Spleen (tissue), 11 donors: ENCODE measurements around the gene TMEM175. TPM values are rescaled to one million over a fixed set of nuclear protein-coding genes. Genes with fewer than 3 reads are reported as not detected.

ENCODE experiments used
- DNase-seq: peaks from one replicate; pipeline ENCODE4 v3.0.0-alpha.2; 2020
- H3K27ac ChIP-seq, 8 donors: fragments of 200-600 bp; sonication (generic) in 7 of 8; 1 replicate in 4 of 8; 2 replicates in 4 of 8; pipeline versions ENCODE4 v1.5.0 to v1.8.0; 2016 to 2021; ENCODE audit warnings: inconsistent platforms in 4 of 8, mild to moderate bottlenecking in 4 of 8, moderate library complexity in 1 of 8
- H3K27me3 ChIP-seq, 7 donors: fragments of 200-600 bp; sonication (generic) in 6 of 7; replicated peaks in 1 of 7; 1 replicate in 4 of 7; 2 replicates in 3 of 7; pipeline versions ENCODE4 v1.5.0 to v1.8.0; 2016 to 2021; ENCODE audit warnings: inconsistent platforms in 3 of 7, mild to moderate bottlenecking in 1 of 7
- H3K36me3 ChIP-seq, 6 donors: fragments of 200-600 bp; sonication (generic) in 5 of 6; 1 replicate in 4 of 6; 2 replicates in 2 of 6; pipeline versions ENCODE4 v1.5.0 to v1.8.0; 2016 to 2021; ENCODE audit warnings: inconsistent platforms in 2 of 6
- H3K4me1 ChIP-seq, 6 donors: fragments of 200-600 bp; sonication (generic) in 5 of 6; 1 replicate in 3 of 6; 2 replicates in 3 of 6; pipeline versions ENCODE4 v1.5.0 to v1.8.0; 2016 to 2021; ENCODE audit warnings: inconsistent platforms in 3 of 6
- H3K4me3 ChIP-seq, 8 donors: fragments of 200-600 bp; sonication (generic) in 7 of 8; 1 replicate in 4 of 8; 2 replicates in 4 of 8; pipeline versions ENCODE4 v1.5.0 to v1.8.0; 2016 to 2021; ENCODE audit warnings: inconsistent platforms in 4 of 8, mild to moderate bottlenecking in 4 of 8, moderate library complexity in 2 of 8
- H3K9me3 ChIP-seq, 8 donors: fragments of 200-600 bp; sonication (generic) in 7 of 8; 1 replicate in 4 of 8; 2 replicates in 4 of 8; pipeline versions ENCODE4 v1.5.0 to v1.8.0; 2016 to 2021; ENCODE audit warnings: inconsistent platforms in 4 of 8
- POLR2A ChIP-seq, 3 donors: fragments of 450-650 bp; IDR thresholded peaks; one replicate each; pipeline ENCODE4 v1.5.1; 2017; ENCODE audit warnings: antibody characterized with exemption in 3 of 3, mild to moderate bottlenecking in 1 of 3
- POLR2AphosphoS5 ChIP-seq, 3 donors: sonication (generic); formaldehyde crosslinking; IDR thresholded peaks; one replicate each; pipeline ENCODE4 v1.5.1; 2017; ENCODE audit warnings: antibody characterized with exemption in 3 of 3
- WGBS, 5 donors: extraction: QIAGEN DNeasy Blood & Tissue Kit in 3 of 5; methylation state at CpG; one replicate each; pipeline versions ENCODE4 v1.1.5 to v1.1.7; 2013 to 2018; 5-methylcytosine and 5-hydroxymethylcytosine counted together
- intact Hi-C: fragments of 100-400 bp; cut with DNase I; formaldehyde crosslinking; loops from one replicate; pipeline ENCODE4 v1.15.0; 2023; ENCODE audit warnings: low total_unique reads
- polyA plus RNA-seq, 3 donors: library from polyadenylated mRNA; stranded (reverse); fragments of 200-250 nt; gene quantifications; one replicate each; pipeline ENCODE4 v1.2.1, GENCODE V29; 2013
- total RNA-seq, 7 donors: library from RNA; depleted of rRNA in 3 of 7; stranded (reverse); fragments of >200 nt in 3 of 7; fragmentation: NEBNext Ultra II Directional in 4 of 7; extraction: Animal tissue kit (Norgen Biotek cat#: 25700) in 4 of 7; gene quantifications; one replicate each; pipeline versions ENCODE4 v1.1.0 to v1.2.1, GENCODE V29; 2016 to 2021
- TF ChIP-seq, protein P1 (sequence below), 11 experiments: fragments of 200-600 bp in 7 of 11; fragments of 450-650 bp in 4 of 11; sonication (generic) in 4 of 11; IDR thresholded peaks in 8 of 11; conservative IDR thresholded peaks in 3 of 11; 1 replicate in 7 of 11; 2 replicates in 4 of 11; pipeline versions ENCODE4 v1.4.0 to v1.8.0; 2016 to 2021; ENCODE audit warnings: antibody characterized with exemption in 11 of 11, inconsistent platforms in 4 of 11, mild to moderate bottlenecking in 1 of 11
- donor health status: healthy with polysubstance abuse.
- donor health status: DM: no; HTN: no; CAD: no; lungs with moderate emphysema.
- donor health status: DM: no; HTN: no; CAD: no.
- donor health status: Bipolar disorder and iron deficiency.
- donor health status: healthy.
- donor health status: DM: no; HTN: no; CAD: no.
- donor health status: DM: yes; HTN: yes; CAD: no.

The TMEM175 gene
- total and polyA plus RNA-seq, 10 donors, result 38.2 to 83.9 (median 60.4) TPM

DNA sequence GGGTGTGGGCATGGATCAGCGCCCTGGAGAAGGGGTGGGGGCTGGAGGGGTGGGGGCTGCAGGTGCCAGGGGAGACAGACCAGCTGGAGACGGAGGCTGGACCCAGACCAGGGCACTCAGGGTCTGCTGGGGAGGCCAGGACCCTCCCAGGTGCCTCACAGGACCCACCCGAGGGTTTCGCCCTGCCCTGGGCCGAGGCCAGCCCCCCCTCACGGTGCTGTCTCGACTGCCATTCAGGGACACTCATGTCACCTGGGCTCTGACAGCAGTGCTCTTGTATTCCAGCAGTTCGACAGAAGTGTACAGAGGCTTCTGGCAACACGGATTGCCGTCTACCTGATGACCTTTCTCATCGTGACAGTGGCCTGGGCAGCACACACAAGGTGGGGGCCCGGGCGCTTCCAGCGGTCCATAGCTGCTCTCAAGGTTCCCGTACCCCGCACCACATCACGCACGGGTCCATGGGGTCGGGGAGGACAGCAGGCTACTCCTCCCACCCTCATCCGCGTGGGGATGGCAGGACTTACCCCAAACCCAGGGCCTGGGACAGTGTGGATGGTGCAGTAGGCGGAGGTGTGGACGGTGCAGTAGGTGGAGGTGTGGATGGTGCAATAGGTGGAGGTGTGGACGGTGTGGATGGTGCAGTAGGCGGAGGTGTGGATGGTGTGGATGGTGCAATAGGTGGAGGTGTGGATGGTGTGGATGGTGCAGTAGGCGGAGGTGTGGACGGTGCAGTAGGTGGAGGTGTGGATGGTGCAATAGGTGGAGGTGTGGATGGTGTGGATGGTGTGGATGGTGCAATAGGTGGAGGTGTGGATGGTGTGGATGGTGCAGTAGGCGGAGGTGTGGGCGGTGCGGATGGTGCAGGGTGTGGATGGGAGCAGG is 18.1 kb downstream of the TMEM175 start:
- intact Hi-C loops, result no loop called here
- Histone ChIP-seq H3K36me3 (peaks cover 0 to 44% (median 23%) of the 10 kb centered on the region in 6 donors), H3K4me1 (peaks cover 0 to 30% (median 6%) of the 10 kb centered on the region in 6 donors), H3K9me3 (no peaks in the 10 kb centered on the region), H3K27ac (no peak overlapping the region), H3K27me3 (no peaks in the 10 kb centered on the region), H3K4me3 (no peak overlapping the region)
- peak; percentile 62 for DNase-seq
- 89 to 92% (median 91%) methylated on average over 24 to 30 of the region's 30 CpGs for WGBS, 5 donors
- TF ChIP-seq POLR2AphosphoS5 (IDR thresholded peaks at IDR 0.05) (peak in 1 of 3 donors; percentile 15), POLR2A (IDR thresholded peaks at IDR 0.05) (no peak)

DNA sequence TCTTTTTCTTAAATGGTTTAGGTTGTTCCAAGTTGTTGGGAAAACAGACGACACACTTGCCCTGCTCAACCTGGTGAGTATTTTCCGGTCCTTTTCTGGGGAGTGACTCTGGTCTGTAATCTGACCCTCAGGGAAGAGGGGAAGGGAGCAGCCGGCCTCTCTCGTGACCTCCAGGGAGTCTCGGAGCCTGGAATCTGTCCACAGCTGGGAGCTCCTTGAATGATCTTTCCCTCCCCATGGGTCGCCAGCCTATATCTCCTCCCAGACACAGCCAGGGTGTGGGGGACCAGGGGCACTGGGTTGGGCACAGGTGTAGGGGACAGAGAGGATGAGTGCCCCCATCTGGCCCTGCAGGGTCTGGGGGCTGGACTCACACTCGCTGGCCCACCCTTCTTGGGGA is 18.9 kb downstream of the TMEM175 start:
- H3K9me3 ChIP-seq, result no peaks in the 10 kb centered on the region
- intact Hi-C loops, result no loop called here
- no peak overlapping the region for H3K4me3 ChIP-seq
- peak; percentile 52 for DNase-seq
- H3K27ac ChIP-seq, result no peak overlapping the region
- H3K27me3 ChIP-seq, result no peaks in the 10 kb centered on the region
- peaks cover 0 to 26% (median 6%) of the 10 kb centered on the region in 6 donors for H3K4me1 ChIP-seq
- peaks cover 0 to 52% (median 29%) of the 10 kb centered on the region in 6 donors for H3K36me3 ChIP-seq
- WGBS, 5 donors, result 81 to 92% (median 84%) methylated on average over 5 to 7 of the region's 7 CpGs
- peak in 1 of 3 donors; percentile 2 for TF ChIP-seq POLR2AphosphoS5 (IDR thresholded peaks at IDR 0.05)
- TF ChIP-seq, protein P1, sequence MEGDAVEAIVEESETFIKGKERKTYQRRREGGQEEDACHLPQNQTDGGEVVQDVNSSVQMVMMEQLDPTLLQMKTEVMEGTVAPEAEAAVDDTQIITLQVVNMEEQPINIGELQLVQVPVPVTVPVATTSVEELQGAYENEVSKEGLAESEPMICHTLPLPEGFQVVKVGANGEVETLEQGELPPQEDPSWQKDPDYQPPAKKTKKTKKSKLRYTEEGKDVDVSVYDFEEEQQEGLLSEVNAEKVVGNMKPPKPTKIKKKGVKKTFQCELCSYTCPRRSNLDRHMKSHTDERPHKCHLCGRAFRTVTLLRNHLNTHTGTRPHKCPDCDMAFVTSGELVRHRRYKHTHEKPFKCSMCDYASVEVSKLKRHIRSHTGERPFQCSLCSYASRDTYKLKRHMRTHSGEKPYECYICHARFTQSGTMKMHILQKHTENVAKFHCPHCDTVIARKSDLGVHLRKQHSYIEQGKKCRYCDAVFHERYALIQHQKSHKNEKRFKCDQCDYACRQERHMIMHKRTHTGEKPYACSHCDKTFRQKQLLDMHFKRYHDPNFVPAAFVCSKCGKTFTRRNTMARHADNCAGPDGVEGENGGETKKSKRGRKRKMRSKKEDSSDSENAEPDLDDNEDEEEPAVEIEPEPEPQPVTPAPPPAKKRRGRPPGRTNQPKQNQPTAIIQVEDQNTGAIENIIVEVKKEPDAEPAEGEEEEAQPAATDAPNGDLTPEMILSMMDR (IDR thresholded peaks at IDR 0.05 in 8 of 11, conservative IDR thresholded peaks at IDR 0.05 in 3 of 11), result no peak

- TF ChIP-seq, protein P1 (IDR thresholded peaks at IDR 0.05 in 8 of 11, conservative IDR thresholded peaks at IDR 0.05 in 3 of 11), result no peak
- TF ChIP-seq POLR2A (IDR thresholded peaks at IDR 0.05) (no peak), POLR2AphosphoS5 (IDR thresholded peaks at IDR 0.05) (no peak)
- DNase-seq, result peak; percentile 68
- 89 to 94% (median 91%) methylated on average over 19 to 23 of the region's 23 CpGs for WGBS, 5 donors
- no peak overlapping the region for H3K27ac ChIP-seq
- no peaks in the 10 kb centered on the region for H3K27me3 ChIP-seq
- peaks cover 0 to 57% (median 29%) of the 10 kb centered on the region in 6 donors for H3K36me3 ChIP-seq
- intact Hi-C loops, result no loop called here
- peaks cover 0 to 20% (median 6%) of the 10 kb centered on the region in 6 donors for H3K4me1 ChIP-seq
- no peak overlapping the region for H3K4me3 ChIP-seq
- H3K9me3 ChIP-seq, result no peaks in the 10 kb centered on the region
Measured at GRCh38 chr4:951594-952468, 19.6 kb downstream of the TMEM175 start.

DNA sequence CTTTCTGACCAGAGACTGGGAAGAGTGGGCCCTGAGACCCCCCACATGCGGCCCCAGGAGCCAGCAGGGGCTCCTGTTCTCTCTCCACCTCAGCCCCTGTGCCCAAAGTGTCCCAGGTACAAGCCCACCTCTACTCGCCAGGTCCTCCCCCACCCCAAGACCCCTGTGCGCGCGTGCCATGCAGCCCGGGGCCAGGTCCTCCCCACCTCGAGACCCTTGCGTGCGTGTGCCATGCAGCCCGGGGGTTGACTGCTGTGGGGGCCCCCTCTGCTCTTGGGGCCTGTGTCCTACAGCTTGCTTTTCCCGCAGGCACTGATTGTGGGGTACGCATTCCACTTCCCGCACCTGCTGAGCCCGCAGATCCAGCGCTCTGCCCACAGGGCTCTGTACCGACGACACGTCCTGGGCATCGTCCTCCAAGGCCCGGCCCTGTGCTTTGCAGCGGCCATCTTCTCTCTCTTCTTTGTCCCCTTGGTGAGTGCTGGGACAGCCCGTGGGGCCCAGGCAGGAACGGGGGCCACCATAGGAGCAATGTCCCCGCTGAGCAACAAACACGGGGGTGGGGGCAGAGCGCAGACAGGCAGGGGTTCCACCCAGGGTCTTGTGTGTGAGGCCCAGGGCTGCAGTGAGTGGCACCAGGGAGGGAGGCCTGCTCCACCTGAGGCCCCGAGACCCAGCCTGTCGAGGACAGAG is 20.8 kb downstream of the TMEM175 start:
- peak; percentile 64 for DNase-seq
- H3K27me3 ChIP-seq, result no peaks in the 10 kb centered on the region
- WGBS, 5 donors, result 87 to 97% (median 95%) methylated on average over 16 to 28 of the region's 28 CpGs
- H3K27ac ChIP-seq, result no peak overlapping the region
- no peak overlapping the region for H3K4me3 ChIP-seq
- no peaks in the 10 kb centered on the region for H3K9me3 ChIP-seq
- peaks cover 0 to 69% (median 34%) of the 10 kb centered on the region in 6 donors for H3K36me3 ChIP-seq
- intact Hi-C loops, result no loop called here
- H3K4me1 ChIP-seq, result peaks cover 0 to 8% (median 3%) of the 10 kb centered on the region in 6 donors
- TF ChIP-seq POLR2A (IDR thresholded peaks at IDR 0.05) (no peak), POLR2AphosphoS5 (IDR thresholded peaks at IDR 0.05) (peak in 1 of 3 donors; percentile 41)
- TF ChIP-seq, protein P1 (IDR thresholded peaks at IDR 0.05 in 8 of 11, conservative IDR thresholded peaks at IDR 0.05 in 3 of 11), result no peak
